ENCODE data around the gene UBE2E2. TPM values are rescaled to one million over a fixed set of nuclear protein-coding genes. Genes with fewer than 3 reads are reported as not detected.

Gene UBE2E2
- total RNA-seq, 1 donor from 2014 or later, result 32.5 TPM

DNA sequence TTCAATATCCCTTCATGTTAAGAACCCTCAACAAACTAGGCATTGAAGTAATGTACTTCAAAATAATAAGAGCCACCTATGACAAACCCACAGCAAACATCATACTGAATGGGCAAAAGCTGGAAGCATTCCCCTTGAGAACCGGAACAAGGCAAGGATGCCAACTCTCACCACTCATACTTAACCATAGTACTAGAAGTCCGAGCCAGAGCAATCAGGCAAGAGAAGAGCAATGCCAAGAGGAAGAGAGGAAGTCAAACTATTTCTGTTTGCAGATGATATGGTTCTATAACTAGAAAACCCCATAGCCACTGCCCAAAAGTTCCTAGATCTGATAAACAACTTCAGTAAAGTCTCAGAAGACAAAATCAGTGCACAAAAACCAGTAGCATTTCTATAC lies 161.9 kb downstream of the UBE2E2 start:
- H3K27ac Mint-ChIP-seq, result no peak overlapping the region
- H3K4me3 Mint-ChIP-seq (ENCODE audit: low read depth), result no peak overlapping the region
- TF ChIP-seq CTCF (IDR thresholded peaks at IDR 0.05; ENCODE audit: unreplicated experiment), result no peak
- peaks cover 5% of the 10 kb centered on the region for H3K36me3 Mint-ChIP-seq (ENCODE audit: insufficient read depth)
- DNase-seq (ENCODE audit: low spot score, unreplicated experiment), result no peak
- H3K27me3 Mint-ChIP-seq, result no peaks in the 10 kb centered on the region
- peaks cover 26% of the 10 kb centered on the region for H3K9me3 Mint-ChIP-seq (ENCODE audit: low read depth)
- no peaks in the 10 kb centered on the region for H3K4me1 Mint-ChIP-seq (ENCODE audit: low read depth)

DNA sequence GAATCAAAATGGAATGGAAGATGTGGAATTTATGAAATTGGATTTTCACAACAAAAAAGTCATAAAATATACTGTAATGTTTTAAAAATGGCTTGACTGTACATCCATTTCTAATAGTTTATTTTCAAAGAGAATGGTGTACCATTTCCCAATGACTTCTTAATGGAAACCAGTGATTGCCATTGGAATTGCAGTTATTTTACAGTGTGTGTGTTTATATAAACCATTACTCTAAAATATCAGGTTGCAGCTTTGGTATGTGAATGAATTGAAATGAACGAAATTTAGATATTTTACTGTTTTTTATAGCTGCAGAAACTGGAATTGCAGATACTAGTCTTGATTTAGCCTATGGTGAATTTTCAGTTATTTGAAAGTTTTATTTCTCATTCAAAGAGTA lies 165.6 kb downstream of the UBE2E2 start:
- TF ChIP-seq CTCF (IDR thresholded peaks at IDR 0.05; ENCODE audit: unreplicated experiment), result no peak
- DNase-seq (ENCODE audit: low spot score, unreplicated experiment), result no peak
- Mint-ChIP-seq H3K4me1 (ENCODE audit: low read depth) (no peaks in the 10 kb centered on the region), H3K27me3 (no peaks in the 10 kb centered on the region), H3K36me3 (ENCODE audit: insufficient read depth) (peaks cover 5% of the 10 kb centered on the region), H3K9me3 (ENCODE audit: low read depth) (peaks cover 20% of the 10 kb centered on the region), H3K4me3 (ENCODE audit: low read depth) (no peak overlapping the region), H3K27ac (no peak overlapping the region)

- DNase-seq (ENCODE audit: low spot score, unreplicated experiment), result no peak
- Mint-ChIP-seq H3K4me1 (ENCODE audit: low read depth) (no peaks in the 10 kb centered on the region), H3K36me3 (ENCODE audit: insufficient read depth) (no peaks in the 10 kb centered on the region), H3K4me3 (ENCODE audit: low read depth) (no peak overlapping the region), H3K27ac (no peak overlapping the region), H3K9me3 (ENCODE audit: low read depth) (no peaks in the 10 kb centered on the region), H3K27me3 (no peaks in the 10 kb centered on the region)
- TF ChIP-seq CTCF (IDR thresholded peaks at IDR 0.05; ENCODE audit: unreplicated experiment), result no peak
Measured at GRCh38 chr3:23372285-23372684, 169.2 kb downstream of the UBE2E2 start.

DNA sequence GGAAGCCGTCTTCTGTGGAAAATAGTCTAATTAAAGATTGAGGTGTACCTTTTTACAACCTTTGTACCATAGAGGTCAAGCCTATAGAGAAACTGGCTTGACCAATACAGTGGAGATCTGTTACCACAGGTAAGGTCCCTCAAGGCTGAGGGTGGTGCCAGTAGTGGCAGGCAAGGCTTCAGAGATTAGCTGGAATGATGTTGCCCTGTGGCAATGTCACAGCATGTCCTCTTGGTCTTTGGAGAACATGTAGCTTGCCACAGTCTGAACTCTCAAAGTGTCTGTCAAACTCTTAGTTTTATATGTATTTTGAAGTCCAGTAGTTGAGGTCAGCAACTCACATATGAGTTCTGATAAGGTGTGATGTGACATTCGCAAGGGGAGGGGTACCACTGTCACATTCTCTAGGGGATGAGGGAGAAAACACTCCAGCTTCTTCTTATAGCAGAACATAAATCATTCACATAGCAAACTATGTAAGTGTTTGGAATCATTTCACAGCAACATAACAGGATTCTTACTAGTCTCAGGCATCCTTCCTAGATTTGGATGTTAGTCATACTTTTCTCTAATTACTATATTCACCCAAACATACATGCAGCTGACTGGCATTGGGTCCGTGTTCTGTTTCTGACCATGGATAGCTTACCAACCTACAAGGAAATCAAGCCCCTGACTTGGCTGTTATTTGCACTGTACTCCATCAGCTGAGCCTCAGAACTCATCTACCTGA lies 173.6 kb downstream of the UBE2E2 start:
- no peaks in the 10 kb centered on the region for H3K4me1 Mint-ChIP-seq (ENCODE audit: low read depth)
- H3K27me3 Mint-ChIP-seq, result no peaks in the 10 kb centered on the region
- H3K9me3 Mint-ChIP-seq (ENCODE audit: low read depth), result no peaks in the 10 kb centered on the region

More for the DNA sequence above, 173.6 kb downstream of the UBE2E2 start:
- Mint-ChIP-seq H3K36me3 (ENCODE audit: insufficient read depth) (no peaks in the 10 kb centered on the region), H3K27ac (no peak overlapping the region), H3K4me3 (ENCODE audit: low read depth) (no peak overlapping the region)
- DNase-seq (ENCODE audit: low spot score, unreplicated experiment), result no peak
- no peak for TF ChIP-seq CTCF (IDR thresholded peaks at IDR 0.05; ENCODE audit: unreplicated experiment)
